ENCODE results near the gene SIM2.

- TF ChIP-seq CTCF (IDR thresholded peaks at IDR 0.05; ENCODE audit: borderline replicate concordance, extremely low read depth, low read length, poor library complexity, severe bottlenecking): no peak
- TF ChIP-seq EZH2 (IDR thresholded peaks at IDR 0.05; ENCODE audit: borderline replicate concordance, low read depth, low read length, severe bottlenecking): no peak
Measured at GRCh38 chr21:36696390-36697059, 2.4 kb upstream of the SIM2 start.

Data from DND-41 (cell line).